ENCODE data around the gene ACAD9. TPM values are rescaled to one million over a fixed set of nuclear protein-coding genes. Genes with fewer than 3 reads are reported as not detected.
"Not testable (repeated sequence)": the region's sequence is repeated elsewhere in the genome, so short reads cannot be mapped to it uniquely, and the experiment has no call there.

ACAD9 gene
- total RNA-seq, 4 donors from 2014 or later, result 36.2 to 48.9 (median 46.8) TPM

DNA sequence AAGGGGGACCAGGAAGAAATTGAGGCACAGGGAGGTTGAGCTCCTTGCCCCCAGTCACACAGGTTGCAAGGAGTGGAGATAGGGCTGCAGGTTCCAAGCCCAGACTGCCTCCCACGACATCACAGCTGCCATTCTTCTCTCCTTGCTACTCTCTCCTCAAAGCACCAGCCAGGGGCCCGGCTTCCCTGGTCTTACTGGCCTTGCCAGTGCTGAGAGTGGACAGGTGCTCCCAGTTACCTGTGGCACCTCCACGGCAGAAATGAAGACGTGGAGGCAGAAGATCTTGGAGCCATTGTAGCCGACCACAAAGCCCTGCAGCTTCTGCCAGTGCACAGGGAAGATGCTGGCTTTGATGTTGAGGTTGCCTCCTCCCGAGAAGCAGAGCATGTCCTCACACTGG, 17.9 kb upstream of the ACAD9 start:
- TF ChIP-seq, protein P1, sequence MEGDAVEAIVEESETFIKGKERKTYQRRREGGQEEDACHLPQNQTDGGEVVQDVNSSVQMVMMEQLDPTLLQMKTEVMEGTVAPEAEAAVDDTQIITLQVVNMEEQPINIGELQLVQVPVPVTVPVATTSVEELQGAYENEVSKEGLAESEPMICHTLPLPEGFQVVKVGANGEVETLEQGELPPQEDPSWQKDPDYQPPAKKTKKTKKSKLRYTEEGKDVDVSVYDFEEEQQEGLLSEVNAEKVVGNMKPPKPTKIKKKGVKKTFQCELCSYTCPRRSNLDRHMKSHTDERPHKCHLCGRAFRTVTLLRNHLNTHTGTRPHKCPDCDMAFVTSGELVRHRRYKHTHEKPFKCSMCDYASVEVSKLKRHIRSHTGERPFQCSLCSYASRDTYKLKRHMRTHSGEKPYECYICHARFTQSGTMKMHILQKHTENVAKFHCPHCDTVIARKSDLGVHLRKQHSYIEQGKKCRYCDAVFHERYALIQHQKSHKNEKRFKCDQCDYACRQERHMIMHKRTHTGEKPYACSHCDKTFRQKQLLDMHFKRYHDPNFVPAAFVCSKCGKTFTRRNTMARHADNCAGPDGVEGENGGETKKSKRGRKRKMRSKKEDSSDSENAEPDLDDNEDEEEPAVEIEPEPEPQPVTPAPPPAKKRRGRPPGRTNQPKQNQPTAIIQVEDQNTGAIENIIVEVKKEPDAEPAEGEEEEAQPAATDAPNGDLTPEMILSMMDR (IDR thresholded peaks at IDR 0.05), result no peak
- DNase-seq (ENCODE audit: low spot score), result no peak
- ATAC-seq (ENCODE audit: low FRiP score), result no peak

DNA sequence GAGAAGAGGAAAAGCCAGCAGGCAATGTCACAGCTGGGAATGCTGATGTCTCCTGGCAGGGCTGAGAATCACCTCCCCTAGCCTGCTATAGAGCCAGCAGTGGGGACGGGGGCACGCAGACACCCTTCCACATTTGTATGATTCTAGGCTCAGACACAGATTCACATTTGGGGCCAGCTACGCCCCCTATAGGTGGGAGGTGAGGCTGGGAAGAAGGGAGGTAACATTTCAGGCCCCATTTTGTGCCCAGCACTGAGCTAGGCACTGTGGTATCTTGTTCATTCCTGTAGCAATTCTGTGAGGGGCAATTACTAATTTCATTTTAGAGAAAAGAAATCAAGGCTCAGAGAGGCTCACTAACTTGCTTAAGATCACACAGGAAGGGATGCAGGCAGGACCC, 15.9 kb upstream of the ACAD9 start:
- TF ChIP-seq, protein P1 (IDR thresholded peaks at IDR 0.05), result no peak

GRCh38 chr3:128864351-128864811, 15.0 kb upstream of the ACAD9 start:
- TF ChIP-seq, protein P1 (IDR thresholded peaks at IDR 0.05), result no peak

More for the DNA sequence above, 15.9 kb upstream of the ACAD9 start:
- ATAC-seq (ENCODE audit: low FRiP score) (no peak), DNase-seq (ENCODE audit: low spot score) (no peak)

GRCh38 chr3:128864849-128865804, 14.3 kb upstream of the ACAD9 start:
- not testable (repeated sequence) for DNase-seq (ENCODE audit: low spot score)
- peak; percentile 27 for ATAC-seq (ENCODE audit: low FRiP score)

More at GRCh38 chr3:128864351-128864811, 15.0 kb upstream of the ACAD9 start:
- ATAC-seq (ENCODE audit: low FRiP score) (no peak), DNase-seq (ENCODE audit: low spot score) (no peak)

GRCh38 chr3:128867200-128868125, 12.0 kb upstream of the ACAD9 start:
- TF ChIP-seq, protein P1 (IDR thresholded peaks at IDR 0.05), result no peak
- ATAC-seq (ENCODE audit: low FRiP score), result no peak
- DNase-seq (ENCODE audit: low spot score), result no peak

DNA sequence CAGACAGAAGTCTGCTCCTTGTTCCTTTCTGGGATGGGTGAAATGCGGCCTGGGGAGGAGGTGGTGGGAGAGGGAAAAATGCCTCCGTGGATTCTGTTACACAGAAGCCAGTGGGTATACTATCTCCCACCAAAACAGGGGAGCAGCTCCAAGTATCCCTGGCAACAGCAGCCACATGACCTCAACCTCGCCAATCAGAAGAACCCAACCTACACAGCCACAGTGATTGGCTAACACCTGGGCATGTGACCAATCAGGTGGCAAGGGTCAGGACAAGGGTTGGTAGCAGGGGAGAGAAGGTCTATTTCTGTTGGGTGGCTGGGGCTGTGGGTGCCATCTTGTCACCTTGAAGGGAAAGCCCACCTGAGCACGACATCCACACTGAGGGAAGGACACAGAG, 9.1 kb upstream of the ACAD9 start:
- ATAC-seq (ENCODE audit: low FRiP score), result no peak
- TF ChIP-seq, protein P1 (IDR thresholded peaks at IDR 0.05), result no peak
- no peak for DNase-seq (ENCODE audit: low spot score)

DNA sequence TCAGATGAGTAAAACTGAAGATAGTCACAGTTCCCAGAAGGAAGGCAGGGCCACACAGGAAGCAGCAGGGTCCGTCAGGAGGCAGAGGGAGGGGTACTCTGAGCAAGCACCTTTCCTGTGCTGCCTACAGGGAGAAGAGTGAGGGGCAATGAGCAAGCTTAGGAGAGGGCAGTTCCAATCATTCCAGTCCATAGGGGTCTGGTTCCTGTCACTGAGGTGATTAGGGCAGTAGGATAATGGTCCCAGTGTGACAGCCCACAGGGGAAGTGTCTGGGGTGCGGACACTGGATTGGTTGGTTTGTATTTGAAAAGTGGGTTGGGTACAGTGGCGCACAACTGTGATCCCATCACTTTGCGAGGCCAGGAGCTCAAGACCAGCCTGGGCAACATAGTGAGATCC, 7.1 kb upstream of the ACAD9 start:
- no peak for ATAC-seq (ENCODE audit: low FRiP score)
- DNase-seq (ENCODE audit: low spot score), result no peak
- TF ChIP-seq, protein P1 (IDR thresholded peaks at IDR 0.05), result no peak
